Hippocampal formation (tissue), 2 donors: ENCODE results near the gene MYO16.

Experiments
- DNase-seq, 2 donors: peaks; one replicate each; lab custom pipeline; 2025; lab: John Stamatoyannopoulos, UW

Gene MYO16

DNA sequence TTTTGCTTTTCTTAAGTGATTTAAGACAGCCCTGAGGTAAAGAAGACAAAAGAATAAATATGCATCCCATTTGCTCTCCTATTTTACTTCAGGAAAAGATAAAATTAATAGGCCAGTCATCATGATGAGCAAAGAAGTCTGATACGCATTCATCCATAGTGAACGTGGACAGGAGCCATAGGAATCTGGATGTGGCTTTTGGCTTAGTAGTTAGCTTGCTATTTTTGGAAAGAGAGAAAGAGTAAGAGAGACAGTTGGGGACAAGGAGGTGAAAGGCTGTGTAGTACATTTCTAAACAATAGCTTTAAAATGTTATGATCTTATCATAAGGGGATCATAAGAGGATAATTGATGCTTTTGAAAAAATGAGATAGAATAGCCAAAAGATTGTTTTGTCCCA, 611.7 kb downstream of the MYO16 start:
- DNase-seq = no peak

GRCh38 chr13:109243311-109243951, 614.0 kb downstream of the MYO16 start:
- peak in 1 of 2 donors; percentile 11 for DNase-seq

DNA sequence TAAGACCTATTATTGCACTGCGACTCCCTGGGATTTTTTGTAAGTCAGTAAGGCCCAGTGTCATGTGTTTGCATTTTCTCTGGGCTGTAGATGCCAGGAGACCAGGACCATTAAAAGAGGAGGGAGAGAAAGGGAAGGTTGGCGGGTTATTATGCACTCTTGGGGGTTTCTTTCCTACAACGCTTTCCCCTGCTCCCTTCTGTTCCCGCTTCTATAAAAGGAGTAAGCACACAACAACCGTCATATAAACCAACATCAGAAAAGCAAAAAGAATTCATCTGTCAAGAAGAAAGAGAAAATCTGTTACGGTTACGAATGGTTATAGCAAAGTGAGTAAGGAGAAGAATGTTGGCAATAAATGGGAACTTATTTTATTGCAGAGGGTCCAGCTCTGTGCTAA, 615.2 kb downstream of the MYO16 start:
- DNase-seq = no peak

GRCh38 chr13:109246001-109246400, 616.6 kb downstream of the MYO16 start:
- DNase-seq = no peak

DNA sequence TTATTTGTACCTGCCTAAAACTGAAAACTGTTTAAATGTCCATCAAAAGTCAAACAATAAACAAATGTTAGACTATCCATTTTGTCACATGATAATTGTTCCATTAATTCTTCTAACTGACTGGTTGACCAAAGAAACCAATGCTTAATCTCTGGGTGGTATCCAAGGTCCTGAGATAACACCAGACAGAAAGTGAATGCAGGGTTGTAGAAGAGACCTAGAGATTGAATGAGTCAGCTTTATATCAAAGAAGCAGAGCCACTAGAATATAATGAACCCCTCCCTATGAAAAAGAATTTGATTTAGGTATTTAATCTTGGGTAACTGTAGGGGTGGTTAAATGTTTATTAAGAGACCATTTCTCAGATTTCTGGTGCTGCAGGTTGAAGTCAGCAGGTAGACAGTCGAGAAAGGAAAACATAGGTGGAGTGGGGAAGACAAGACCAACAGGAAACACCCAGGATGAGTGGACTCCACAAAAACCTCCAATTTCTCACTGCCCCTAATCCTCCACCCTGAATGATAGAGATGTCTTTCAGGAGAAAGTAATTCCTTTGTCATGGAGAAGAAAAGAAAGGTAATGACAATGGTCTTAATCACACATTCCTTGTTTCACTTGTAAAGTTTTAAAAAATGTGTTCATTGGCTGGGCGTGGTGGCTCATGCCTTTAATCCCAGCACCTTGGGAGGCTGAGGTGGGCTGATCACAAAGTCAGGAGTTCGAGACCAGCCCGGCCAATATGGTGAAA, 620.5 kb downstream of the MYO16 start:
- DNase-seq = no peak

DNA sequence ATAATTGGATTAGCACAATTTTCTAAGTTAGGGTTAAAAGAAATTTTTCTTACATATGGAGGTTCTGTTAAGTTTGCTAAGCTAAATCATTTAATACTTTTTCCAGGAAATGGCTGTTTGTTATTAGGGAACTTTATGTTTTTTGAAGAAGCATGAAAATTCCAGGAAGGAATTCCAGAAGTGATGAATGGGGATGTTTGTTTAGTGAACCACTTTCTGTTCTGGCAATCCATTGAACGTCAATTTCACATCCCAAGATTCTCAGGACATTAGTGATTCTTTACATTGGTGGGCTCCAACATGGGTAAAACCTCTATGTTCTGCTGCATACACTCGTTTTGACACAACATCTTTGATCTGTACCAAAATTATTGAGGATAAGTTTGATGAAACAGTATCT, 622.5 kb downstream of the MYO16 start:
- DNase-seq = no peak

GRCh38 chr13:109253316-109253715, 623.9 kb downstream of the MYO16 start:
- no peak for DNase-seq

DNA sequence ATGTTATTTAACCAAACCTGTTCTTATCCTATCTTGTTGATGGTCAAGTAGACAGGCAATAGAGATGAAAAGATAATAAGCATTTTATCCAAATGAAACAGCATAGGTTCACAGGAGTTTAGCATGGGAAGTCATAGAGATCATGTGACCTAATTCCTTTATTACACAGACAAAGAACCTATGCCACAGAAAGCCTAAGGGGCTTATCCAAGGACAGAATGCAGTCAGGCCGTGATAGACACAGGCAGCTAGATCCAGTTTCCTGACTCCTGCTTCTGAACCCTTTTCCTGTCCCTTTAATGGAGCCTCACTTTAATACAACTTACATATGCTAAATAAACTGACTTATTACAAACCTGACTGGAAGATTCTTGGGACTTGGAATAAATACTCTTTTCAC, 624.9 kb downstream of the MYO16 start:
- DNase-seq = no peak

DNA sequence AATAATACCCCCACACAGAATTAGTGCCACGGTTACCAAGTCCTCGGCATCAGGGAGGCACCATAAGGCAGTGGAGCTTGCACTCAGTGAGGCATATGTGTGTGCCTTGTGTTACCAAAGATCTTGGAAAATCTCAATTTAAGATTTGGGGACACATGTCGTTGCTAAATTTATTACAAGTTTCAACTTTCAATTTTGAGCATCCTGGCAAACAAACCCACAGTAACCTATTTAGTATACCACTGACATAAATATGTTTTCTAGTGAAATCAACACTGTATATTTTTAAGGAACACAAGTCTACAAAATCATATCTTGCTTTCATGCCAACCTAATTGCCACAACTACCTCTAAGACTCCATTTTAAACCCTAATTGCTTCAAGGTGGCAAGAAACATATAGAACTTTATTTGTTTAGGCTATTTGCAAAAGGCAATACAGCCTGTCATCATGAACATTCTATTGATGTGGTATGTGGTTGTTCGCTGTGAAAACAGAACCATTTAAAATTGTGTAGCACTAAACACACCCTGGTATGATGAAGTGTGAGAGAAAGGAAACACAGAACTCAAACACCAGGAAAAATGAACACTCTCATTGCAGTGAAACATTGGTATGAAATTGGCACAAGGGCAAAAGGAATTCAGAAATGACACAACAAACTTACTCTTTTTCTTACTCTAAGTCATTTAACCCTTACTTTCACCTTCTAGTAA, 625.9 kb downstream of the MYO16 start:
- DNase-seq = no peak

- no peak for DNase-seq
Observed at GRCh38 chr13:109256866-109257760, 627.7 kb downstream of the MYO16 start.
